Keratinocyte (primary cell): ENCODE data around the gene GFOD2.
"Not testable (repeated sequence)": the region's sequence is repeated elsewhere in the genome, so short reads cannot be mapped to it uniquely, and the experiment has no call there.

Experiments used
- EZH2 ChIP-seq: IDR thresholded peaks from one replicate; pipeline ENCODE4 v1.6.1; 2012; ENCODE audit warnings: inconsistent platforms, mild to moderate bottlenecking, low read length, moderate library complexity
- TF ChIP-seq, protein P1 (sequence below), 3 experiments: IDR thresholded peaks in 1 of 3; conservative IDR thresholded peaks in 1 of 3; optimal IDR thresholded peaks in 1 of 3; 2 replicates in 2 of 3; 3 replicates in 1 of 3; pipeline versions ENCODE3 to v1.5.1; 2011; ENCODE audit warnings: low read length in 3 of 3, mild to moderate bottlenecking in 3 of 3, moderate library complexity in 2 of 3, control low read depth in 1 of 3, inconsistent platforms in 1 of 3; ENCODE audit not compliant: insufficient read depth in 2 of 3; ENCODE audit errors: extremely low read depth in 1 of 3

DNA sequence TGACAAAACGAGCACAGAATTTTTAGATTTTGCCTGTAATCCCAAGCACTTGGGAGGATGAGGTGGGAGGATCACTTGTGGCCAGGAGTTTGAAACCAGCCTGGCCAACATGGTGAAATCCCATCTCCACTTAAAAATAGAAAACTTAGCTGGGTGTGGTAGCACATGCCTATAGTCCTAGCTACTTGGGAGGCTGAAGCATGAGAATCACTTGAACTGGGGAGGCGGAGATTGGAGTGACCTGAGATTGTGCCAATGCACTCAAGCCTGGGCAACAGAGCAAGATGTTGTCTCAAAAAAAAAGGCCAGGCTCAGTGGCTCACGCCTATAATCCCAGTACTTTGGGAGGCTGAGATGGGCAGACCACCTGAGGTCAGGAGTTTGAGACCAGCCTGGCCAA, 32.2 kb upstream of the GFOD2 start:
- TF ChIP-seq, protein P1, sequence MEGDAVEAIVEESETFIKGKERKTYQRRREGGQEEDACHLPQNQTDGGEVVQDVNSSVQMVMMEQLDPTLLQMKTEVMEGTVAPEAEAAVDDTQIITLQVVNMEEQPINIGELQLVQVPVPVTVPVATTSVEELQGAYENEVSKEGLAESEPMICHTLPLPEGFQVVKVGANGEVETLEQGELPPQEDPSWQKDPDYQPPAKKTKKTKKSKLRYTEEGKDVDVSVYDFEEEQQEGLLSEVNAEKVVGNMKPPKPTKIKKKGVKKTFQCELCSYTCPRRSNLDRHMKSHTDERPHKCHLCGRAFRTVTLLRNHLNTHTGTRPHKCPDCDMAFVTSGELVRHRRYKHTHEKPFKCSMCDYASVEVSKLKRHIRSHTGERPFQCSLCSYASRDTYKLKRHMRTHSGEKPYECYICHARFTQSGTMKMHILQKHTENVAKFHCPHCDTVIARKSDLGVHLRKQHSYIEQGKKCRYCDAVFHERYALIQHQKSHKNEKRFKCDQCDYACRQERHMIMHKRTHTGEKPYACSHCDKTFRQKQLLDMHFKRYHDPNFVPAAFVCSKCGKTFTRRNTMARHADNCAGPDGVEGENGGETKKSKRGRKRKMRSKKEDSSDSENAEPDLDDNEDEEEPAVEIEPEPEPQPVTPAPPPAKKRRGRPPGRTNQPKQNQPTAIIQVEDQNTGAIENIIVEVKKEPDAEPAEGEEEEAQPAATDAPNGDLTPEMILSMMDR (optimal IDR thresholded peaks at IDR 0.05 in 1 of 3, IDR thresholded peaks at IDR 0.05 in 1 of 3, conservative IDR thresholded peaks at IDR 0.05 in 1 of 3; ENCODE audit: extremely low read depth in 1 of 3, insufficient read depth in 2 of 3, low read length in 3 of 3), result not testable (repeated sequence)
- TF ChIP-seq EZH2, result not testable (repeated sequence)
